HFFc6 (cell line): ENCODE results near the gene SH3BP5. TPM values are rescaled to one million over a fixed set of nuclear protein-coding genes. Genes with fewer than 3 reads are reported as not detected.

ENCODE experiments used
- DNase-seq: peaks from one replicate; pipeline ENCODE4 v3.0.0-alpha.2; 2018
- H3K27ac Mint-ChIP-seq: 2 replicates; pipeline ENCODE4 v1.8.0; 2020; ENCODE audit warnings: mild to moderate bottlenecking, mixed read lengths
- H3K27me3 Mint-ChIP-seq: 2 replicates; pipeline ENCODE4 v1.8.0; 2021; ENCODE audit warnings: mild to moderate bottlenecking, moderate library complexity, mixed read lengths; ENCODE audit not compliant: insufficient read depth
- H3K36me3 Mint-ChIP-seq: 2 replicates; pipeline ENCODE4 v1.8.0; 2021; ENCODE audit warnings: low read depth, mixed read lengths
- H3K4me1 Mint-ChIP-seq: 2 replicates; pipeline ENCODE4 v1.8.0; 2020; ENCODE audit warnings: low read depth, mixed read lengths
- H3K4me3 Mint-ChIP-seq: 2 replicates; pipeline ENCODE4 v1.8.0; 2020; ENCODE audit warnings: mild to moderate bottlenecking, moderate library complexity, mixed read lengths
- H3K9me3 Mint-ChIP-seq: 2 replicates; pipeline ENCODE4 v1.8.0; 2020; ENCODE audit warnings: mild to moderate bottlenecking, mixed read lengths
- CTCF ChIP-seq: fragments of 200-600 bp; sonication (generic); IDR thresholded peaks from 2 replicates; pipeline ENCODE4 v1.5.0; 2021; ENCODE audit warnings: antibody characterized with exemption, mild to moderate bottlenecking
- total RNA-seq, 6 experiments: library from RNA; stranded (reverse); fragmentation: NEBNext Ultra II Directional; extraction: Animal tissue kit (Norgen Biotek cat#: 25700); gene quantifications; 2 replicates in 1 of 6; 3 replicates in 5 of 6; pipeline ENCODE4 v1.2.3, GENCODE V29; 2021

SH3BP5 gene
- total RNA-seq, 6 experiments from 2014 or later = 10.8 to 14.2 (median 11.9) TPM

GRCh38 chr3:15300323-15301078, 31.9 kb downstream of the SH3BP5 start:
- Mint-ChIP-seq H3K4me1 (peaks cover 27% of the 10 kb centered on the region), H3K4me3 (no peak overlapping the region), H3K9me3 (no peaks in the 10 kb centered on the region), H3K27me3 (no peaks in the 10 kb centered on the region; the same call in 1 of the 2 replicates), H3K27ac (peak overlapping the region; percentile 20; the same call in 1 of the 2 replicates), H3K36me3 (peaks cover 41% of the 10 kb centered on the region)
- TF ChIP-seq CTCF = no peak
- DNase-seq = peak; percentile 76

GRCh38 chr3:15299036-15299435, 33.4 kb downstream of the SH3BP5 start:
- H3K36me3 Mint-ChIP-seq = peaks cover 36% of the 10 kb centered on the region
- no peaks in the 10 kb centered on the region for H3K9me3 Mint-ChIP-seq
- no peak for DNase-seq
- peaks cover 29% of the 10 kb centered on the region for H3K4me1 Mint-ChIP-seq
- H3K4me3 Mint-ChIP-seq = no peak overlapping the region
- H3K27ac Mint-ChIP-seq = no peak overlapping the region
- H3K27me3 Mint-ChIP-seq = no peaks in the 10 kb centered on the region; the same call in 1 of the 2 replicates
- no peak for TF ChIP-seq CTCF

GRCh38 chr3:15298504-15298903, 33.9 kb downstream of the SH3BP5 start:
- Mint-ChIP-seq H3K4me1 (peaks cover 29% of the 10 kb centered on the region), H3K36me3 (peaks cover 31% of the 10 kb centered on the region), H3K27me3 (no peaks in the 10 kb centered on the region; the same call in 1 of the 2 replicates), H3K27ac (no peak overlapping the region), H3K9me3 (no peaks in the 10 kb centered on the region), H3K4me3 (no peak overlapping the region)
- TF ChIP-seq CTCF = no peak
- DNase-seq = no peak

GRCh38 chr3:15297608-15298350, 34.6 kb downstream of the SH3BP5 start:
- Mint-ChIP-seq H3K27me3 (no peaks in the 10 kb centered on the region; the same call in 1 of the 2 replicates), H3K4me1 (peaks cover 36% of the 10 kb centered on the region), H3K36me3 (peaks cover 24% of the 10 kb centered on the region), H3K4me3 (no peak overlapping the region), H3K27ac (no peak overlapping the region), H3K9me3 (no peaks in the 10 kb centered on the region)
- no peak for DNase-seq
- no peak for TF ChIP-seq CTCF

GRCh38 chr3:15295506-15295905, 36.9 kb downstream of the SH3BP5 start:
- Mint-ChIP-seq H3K36me3 (peaks cover 10% of the 10 kb centered on the region), H3K4me3 (no peak overlapping the region), H3K27ac (peak overlapping the region; percentile 9; the same call in 1 of the 2 replicates), H3K9me3 (no peaks in the 10 kb centered on the region), H3K4me1 (peaks cover 29% of the 10 kb centered on the region), H3K27me3 (peaks cover 3% of the 10 kb centered on the region; the same call in 1 of the 2 replicates)
- DNase-seq = peak; percentile 20
- TF ChIP-seq CTCF = no peak
